H9 (cell line): Measurements from ENCODE around the gene S100A4. TPM values are rescaled to one million over a fixed set of nuclear protein-coding genes. Genes with fewer than 3 reads are reported as not detected.
A peak's percentile ranks its signal among the peaks of the same experiment; 100 is the strongest.

Source experiments
- DNase-seq: peaks from one replicate; pipeline ENCODE4 v3.0.0-alpha.2; 2017
- H2AFZ ChIP-seq: one replicate; pipeline ENCODE4 v1.6.1; 2013; ENCODE audit warnings: mild to moderate bottlenecking, low read length, control low read depth, moderate library complexity
- H2AK5ac ChIP-seq: 2 replicates; pipeline ENCODE4 v1.6.1; 2013; ENCODE audit warnings: low read length, control low read depth, mixed read lengths; ENCODE audit not compliant: insufficient read length
- H2BK120ac ChIP-seq: one replicate; pipeline ENCODE4 v1.6.1; 2013; ENCODE audit warnings: low read depth, mild to moderate bottlenecking, low read length, control low read depth, inconsistent platforms; ENCODE audit not compliant: poor library complexity, severe bottlenecking
- H2BK12ac ChIP-seq: 2 replicates; pipeline ENCODE4 v1.6.1; 2013; ENCODE audit warnings: low read length, control low read depth, mixed read lengths, low read depth; ENCODE audit not compliant: insufficient read length
- H2BK15ac ChIP-seq: 2 replicates; pipeline ENCODE4 v1.6.1; 2013; ENCODE audit warnings: low read depth, low read length, control low read depth
- H2BK20ac ChIP-seq: one replicate; pipeline ENCODE4 v1.6.1; 2013; ENCODE audit warnings: low read depth, mild to moderate bottlenecking, low read length, control low read depth, inconsistent platforms; ENCODE audit not compliant: poor library complexity, severe bottlenecking
- H2BK5ac ChIP-seq: 2 replicates; pipeline ENCODE4 v1.6.1; 2013; ENCODE audit warnings: low read length, control low read depth, mixed read lengths; ENCODE audit not compliant: insufficient read length
- H3K14ac ChIP-seq: 2 replicates; pipeline ENCODE4 v1.6.1; 2013; ENCODE audit warnings: low read length, control low read depth; ENCODE audit not compliant: insufficient read depth
- H3K18ac ChIP-seq: 2 replicates; pipeline ENCODE4 v1.6.1; 2013; ENCODE audit warnings: low read depth, mild to moderate bottlenecking, mixed read lengths, low read length, control low read depth; ENCODE audit not compliant: insufficient read length
- H3K23ac ChIP-seq: 2 replicates; pipeline ENCODE4 v1.6.1; 2013; ENCODE audit warnings: low read length, control low read depth, mixed read lengths, low read depth; ENCODE audit not compliant: insufficient read length
- H3K23me2 ChIP-seq: 2 replicates; pipeline ENCODE4 v1.6.1; 2013; ENCODE audit warnings: low read depth, mild to moderate bottlenecking, mixed read lengths, low read length, control low read depth; ENCODE audit not compliant: insufficient read length, poor library complexity, severe bottlenecking
- H3K27ac ChIP-seq: 2 replicates; pipeline ENCODE4 v1.5.1; 2013; ENCODE audit warnings: low read length, control low read depth, mixed read lengths, low read depth; ENCODE audit not compliant: insufficient read length
- H3K27me3 ChIP-seq: 2 replicates; pipeline ENCODE4 v1.6.1; 2013; ENCODE audit warnings: low read length, control low read depth, inconsistent platforms; ENCODE audit not compliant: insufficient read depth
- H3K4ac ChIP-seq: 2 replicates; pipeline ENCODE4 v1.6.1; 2013; ENCODE audit warnings: low read depth, mild to moderate bottlenecking, control low read depth, inconsistent platforms, low read length, moderate library complexity
- H3K4me1 ChIP-seq: 2 replicates; pipeline ENCODE4 v1.6.1; 2013; ENCODE audit warnings: low read length, control low read depth, inconsistent platforms; ENCODE audit not compliant: insufficient read depth
- H3K4me2 ChIP-seq: 2 replicates; pipeline ENCODE4 v1.6.1; 2013; ENCODE audit warnings: low read length, control low read depth, mixed read lengths; ENCODE audit not compliant: insufficient read length, insufficient read depth
- H3K56ac ChIP-seq: 2 replicates; pipeline ENCODE4 v1.6.1; 2013; ENCODE audit warnings: low read depth, mild to moderate bottlenecking, mixed read lengths, low read length, control low read depth; ENCODE audit not compliant: insufficient read length
- H3K79me1 ChIP-seq: 2 replicates; pipeline ENCODE4 v1.6.1; 2013; ENCODE audit warnings: low read depth, mild to moderate bottlenecking, moderate library complexity, low read length, control low read depth, inconsistent platforms; ENCODE audit not compliant: insufficient read depth, poor library complexity, severe bottlenecking
- H3K79me2 ChIP-seq: 2 replicates; pipeline ENCODE4 v1.6.1; 2013; ENCODE audit warnings: low read length, control low read depth, inconsistent platforms; ENCODE audit not compliant: insufficient read depth
- H3K9ac ChIP-seq: 2 replicates; pipeline ENCODE4 v1.6.1; 2013; ENCODE audit warnings: low read length, control low read depth, mixed read lengths; ENCODE audit not compliant: insufficient read length; ENCODE audit errors: extremely low read depth
- H3K9me3 ChIP-seq: one replicate; pipeline ENCODE4 v1.6.1; 2013; ENCODE audit warnings: low read depth, low read length, inconsistent platforms; ENCODE audit not compliant: control insufficient read depth
- H3T11ph ChIP-seq: one replicate; pipeline ENCODE4 v1.6.1; 2013; ENCODE audit warnings: mild to moderate bottlenecking, low read length, control low read depth, inconsistent platforms
- H4K20me1 ChIP-seq: one replicate; pipeline ENCODE4 v1.6.1; 2013; ENCODE audit not compliant: control insufficient read depth, insufficient read length, insufficient read depth
- H4K5ac ChIP-seq: 2 replicates; pipeline ENCODE4 v1.6.1; 2013; ENCODE audit warnings: low read depth, mild to moderate bottlenecking, mixed read lengths, low read length, control low read depth; ENCODE audit not compliant: insufficient read length
- H4K8ac ChIP-seq: replicated peaks from 2 replicates; pipeline ENCODE4 v1.6.1; 2013; ENCODE audit warnings: low read length, control low read depth, mixed read lengths, low read depth; ENCODE audit not compliant: insufficient read length
- H4K91ac ChIP-seq: 2 replicates; pipeline ENCODE4 v1.6.1; 2013; ENCODE audit warnings: low read depth, mild to moderate bottlenecking, moderate library complexity, mixed read lengths, low read length, control low read depth; ENCODE audit not compliant: insufficient read length
- H3K27ac Mint-ChIP-seq, 3 experiments: 2 replicates in 2 of 3; 3 replicates in 1 of 3; pipeline ENCODE4 v1.8.0; 2020 to 2021; ENCODE audit warnings: mixed read lengths in 3 of 3, mild to moderate bottlenecking in 1 of 3, moderate library complexity in 1 of 3
- H3K27me3 Mint-ChIP-seq: 2 replicates; pipeline ENCODE4 v1.8.0; 2021; ENCODE audit warnings: low read depth, mild to moderate bottlenecking, moderate library complexity, mixed read lengths
- H3K36me3 Mint-ChIP-seq, 3 experiments: 2 replicates in 2 of 3; 3 replicates in 1 of 3; pipeline ENCODE4 v1.8.0; 2020 to 2021; ENCODE audit warnings: low read depth in 3 of 3, mixed read lengths in 3 of 3; ENCODE audit not compliant: insufficient read depth in 1 of 3
- H3K4me1 Mint-ChIP-seq, 2 experiments: 2 replicates each; pipeline ENCODE4 v1.8.0; 2020; ENCODE audit warnings: mixed read lengths in 2 of 2
- H3K4me3 Mint-ChIP-seq, 2 experiments: 2 replicates in 1 of 2; 3 replicates in 1 of 2; pipeline ENCODE4 v1.8.0; 2020 to 2021; ENCODE audit warnings: mild to moderate bottlenecking in 2 of 2, mixed read lengths in 2 of 2, moderate library complexity in 1 of 2
- H3K9me3 Mint-ChIP-seq, 2 experiments: 2 replicates in 1 of 2; 3 replicates in 1 of 2; pipeline ENCODE4 v1.8.0; 2020; ENCODE audit warnings: mild to moderate bottlenecking in 2 of 2, mixed read lengths in 2 of 2, moderate library complexity in 1 of 2
- WGBS: extraction: QIAGEN DNeasy Blood & Tissue Kit; methylation state at CpG from one replicate; pipeline ENCODE4 v1.1.7; 2013; ENCODE audit warnings: missing lambda C conversion rate, low lambda C conversion rate, mixed read lengths; ENCODE audit not compliant: insufficient read length; ENCODE audit errors: extremely low coverage; 5-methylcytosine and 5-hydroxymethylcytosine counted together
- total RNA-seq: library from RNA; stranded (reverse); gene quantifications from 2 replicates; pipeline ENCODE4 v1.2.1, GENCODE V29; 2021
- TF ChIP-seq, protein P1 (sequence below): fragments of 200-600 bp; sonication (generic); conservative IDR thresholded peaks from 3 replicates; pipeline ENCODE4 v1.8.0; 2021; ENCODE audit warnings: antibody characterized with exemption, mild to moderate bottlenecking

The S100A4 gene
- total RNA-seq, 1 experiment from 2014 or later: 9.0 TPM

DNA sequence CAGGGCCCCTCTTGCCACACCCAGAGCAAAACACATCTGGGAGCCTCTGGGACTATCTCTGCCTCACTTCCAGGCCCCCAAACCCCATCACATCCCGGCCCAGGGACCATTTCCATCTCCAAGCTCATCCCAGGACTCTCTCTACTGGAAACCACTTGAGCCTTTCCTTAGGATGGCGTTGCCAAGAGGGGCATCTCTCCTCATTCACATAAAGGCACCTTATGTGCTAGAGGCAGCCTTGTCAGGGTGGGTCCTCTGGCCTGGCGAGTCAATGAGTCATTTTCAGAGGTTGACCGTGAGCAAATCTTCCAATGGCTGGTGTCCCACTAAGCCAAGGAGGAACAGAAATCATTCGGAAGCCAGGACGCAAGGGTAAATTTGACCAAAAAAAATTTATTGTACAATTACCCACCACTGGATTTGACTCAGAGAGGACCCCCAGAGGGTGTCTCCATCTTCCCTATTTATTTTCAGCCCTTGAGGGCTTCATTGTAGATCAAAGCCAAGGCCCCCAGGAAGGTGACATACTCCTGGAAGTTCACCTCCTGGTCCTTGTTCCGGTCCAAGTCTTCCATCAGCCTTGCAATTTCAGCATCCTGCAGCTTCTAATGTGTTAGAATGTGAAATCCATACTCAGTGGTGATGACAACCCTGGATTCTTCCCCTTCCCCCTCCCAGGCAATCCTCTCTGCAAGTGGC lies 11.2 kb downstream of the S100A4 start:
- Histone ChIP-seq H3K4me2 (no peak overlapping the region), H4K8ac (no peak overlapping the region), H3K56ac (no peak overlapping the region), H2BK120ac (no peak overlapping the region), H3K79me1 (no peaks in the 10 kb centered on the region), H2BK20ac (no peak overlapping the region), H4K20me1 (no peaks in the 10 kb centered on the region), H3K79me2 (no peaks in the 10 kb centered on the region), H2BK15ac (no peak overlapping the region), H2BK5ac (no peak overlapping the region), H3T11ph (no peak overlapping the region), H3K27ac (no peak overlapping the region), H3K9me3 (no peaks in the 10 kb centered on the region), H3K4ac (no peak overlapping the region), H3K9ac (no peak overlapping the region), H3K14ac (no peak overlapping the region), H3K27me3 (no peaks in the 10 kb centered on the region; the same call in 1 of the 2 replicates), H2BK12ac (no peak overlapping the region), H4K91ac (no peak overlapping the region), H3K23me2 (no peaks in the 10 kb centered on the region), H4K5ac (no peak overlapping the region), H3K4me1 (peaks cover 7% of the 10 kb centered on the region; the same call in 1 of the 2 replicates), H3K23ac (no peak overlapping the region), H2AFZ (no peak overlapping the region), H2AK5ac (no peak overlapping the region), H3K18ac (no peak overlapping the region)
- H3K4me1 Mint-ChIP-seq: peaks cover 34 to 42% of the 10 kb centered on the region in 2 experiments
- H3K27ac Mint-ChIP-seq: no peak overlapping the region
- no peaks in the 10 kb centered on the region; the same call in 1 of the 2 replicates for H3K27me3 Mint-ChIP-seq
- DNase-seq: no peak
- TF ChIP-seq, protein P1, sequence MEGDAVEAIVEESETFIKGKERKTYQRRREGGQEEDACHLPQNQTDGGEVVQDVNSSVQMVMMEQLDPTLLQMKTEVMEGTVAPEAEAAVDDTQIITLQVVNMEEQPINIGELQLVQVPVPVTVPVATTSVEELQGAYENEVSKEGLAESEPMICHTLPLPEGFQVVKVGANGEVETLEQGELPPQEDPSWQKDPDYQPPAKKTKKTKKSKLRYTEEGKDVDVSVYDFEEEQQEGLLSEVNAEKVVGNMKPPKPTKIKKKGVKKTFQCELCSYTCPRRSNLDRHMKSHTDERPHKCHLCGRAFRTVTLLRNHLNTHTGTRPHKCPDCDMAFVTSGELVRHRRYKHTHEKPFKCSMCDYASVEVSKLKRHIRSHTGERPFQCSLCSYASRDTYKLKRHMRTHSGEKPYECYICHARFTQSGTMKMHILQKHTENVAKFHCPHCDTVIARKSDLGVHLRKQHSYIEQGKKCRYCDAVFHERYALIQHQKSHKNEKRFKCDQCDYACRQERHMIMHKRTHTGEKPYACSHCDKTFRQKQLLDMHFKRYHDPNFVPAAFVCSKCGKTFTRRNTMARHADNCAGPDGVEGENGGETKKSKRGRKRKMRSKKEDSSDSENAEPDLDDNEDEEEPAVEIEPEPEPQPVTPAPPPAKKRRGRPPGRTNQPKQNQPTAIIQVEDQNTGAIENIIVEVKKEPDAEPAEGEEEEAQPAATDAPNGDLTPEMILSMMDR: no peak
- H3K36me3 Mint-ChIP-seq: no peaks in the 10 kb centered on the region
- WGBS: no CpG with 5 or more reads among the region's 7 CpGs
- H3K9me3 Mint-ChIP-seq: no peaks in the 10 kb centered on the region
- H3K4me3 Mint-ChIP-seq: peak overlapping the region in 1 of 2 experiments; percentile 28; a peak in 1 of 5 replicates
